ENCODE measurements around the gene SCUBE1.

Gene SCUBE1

GRCh38 chr22:43338766-43339345, 4.3 kb downstream of the SCUBE1 start:
- no peak for DNase-seq (ENCODE audit: low read depth, low spot score)
- no peak for TF ChIP-seq CTCF (IDR thresholded peaks at IDR 0.05; ENCODE audit: low read depth, low read length)
- in situ Hi-C loops (cut with HindIII; ENCODE audit: low sequenced_read_pairs): no loop called here

GRCh38 chr22:43337946-43338345, 5.2 kb downstream of the SCUBE1 start:
- no peak for TF ChIP-seq CTCF (IDR thresholded peaks at IDR 0.05; ENCODE audit: low read depth, low read length)
- H3K4me3 ChIP-seq (ENCODE audit: low read depth, low read length): no peak overlapping the region
- DNase-seq (ENCODE audit: low read depth, low spot score): no peak
- in situ Hi-C loops (cut with HindIII; ENCODE audit: low sequenced_read_pairs): no loop called here

More at GRCh38 chr22:43338766-43339345, 4.3 kb downstream of the SCUBE1 start:
- no peak overlapping the region for H3K4me3 ChIP-seq (ENCODE audit: low read depth, low read length)

- no peak for TF ChIP-seq CTCF (IDR thresholded peaks at IDR 0.05; ENCODE audit: low read depth, low read length)
- in situ Hi-C loops (cut with HindIII; ENCODE audit: low sequenced_read_pairs): no loop called here
- H3K4me3 ChIP-seq (ENCODE audit: low read depth, low read length): no peak overlapping the region
- DNase-seq (ENCODE audit: low read depth, low spot score): no peak
These were observed 5.8 kb downstream of the SCUBE1 start for GRCh38 chr22:43337385-43337784.

- TF ChIP-seq CTCF (IDR thresholded peaks at IDR 0.05; ENCODE audit: low read depth, low read length): no peak
- in situ Hi-C loops (cut with HindIII; ENCODE audit: low sequenced_read_pairs): no loop called here
- no peak for DNase-seq (ENCODE audit: low read depth, low spot score)
- H3K4me3 ChIP-seq (ENCODE audit: low read depth, low read length): no peak overlapping the region
These were observed 8.8 kb downstream of the SCUBE1 start for GRCh38 chr22:43334378-43334777.

- in situ Hi-C loops (cut with HindIII; ENCODE audit: low sequenced_read_pairs): no loop called here
- DNase-seq (ENCODE audit: low read depth, low spot score): no peak
- no peak overlapping the region for H3K4me3 ChIP-seq (ENCODE audit: low read depth, low read length)
- no peak for TF ChIP-seq CTCF (IDR thresholded peaks at IDR 0.05; ENCODE audit: low read depth, low read length)
These were observed 9.2 kb downstream of the SCUBE1 start for GRCh38 chr22:43333978-43334377.

- no peak for DNase-seq (ENCODE audit: low read depth, low spot score)
- no peak overlapping the region for H3K4me3 ChIP-seq (ENCODE audit: low read depth, low read length)
- in situ Hi-C loops (cut with HindIII; ENCODE audit: low sequenced_read_pairs): no loop called here
- no peak for TF ChIP-seq CTCF (IDR thresholded peaks at IDR 0.05; ENCODE audit: low read depth, low read length)
These were observed 10.0 kb downstream of the SCUBE1 start for GRCh38 chr22:43333156-43333555.

- TF ChIP-seq CTCF (IDR thresholded peaks at IDR 0.05; ENCODE audit: low read depth, low read length): no peak
- in situ Hi-C loops (cut with HindIII; ENCODE audit: low sequenced_read_pairs): no loop called here
- no peak overlapping the region for H3K4me3 ChIP-seq (ENCODE audit: low read depth, low read length)
- DNase-seq (ENCODE audit: low read depth, low spot score): no peak
These were observed 11.5 kb downstream of the SCUBE1 start for GRCh38 chr22:43331698-43332097.
